D721Med (cell line): Measurements from ENCODE around the gene MYO5B.
A peak's percentile ranks its signal among the peaks of the same experiment; 100 is the strongest.

ENCODE experiments used
- DNase-seq: peaks from one replicate; pipeline ENCODE4 v3.0.0; 2011; ENCODE audit warnings: low spot score; ENCODE audit not compliant: insufficient read length
- FAIRE-seq: peaks from 2 replicates; lab custom pipeline; 2011; peaks lifted over from hg19 to GRCh38; lab: Jason Lieb, UNC
- CTCF ChIP-seq: IDR thresholded peaks from 2 replicates; pipeline ENCODE4 v1.5.1; 2012; ENCODE audit warnings: mild to moderate bottlenecking, control low read depth; ENCODE audit not compliant: insufficient read depth; ENCODE audit errors: missing control alignments

The MYO5B gene

GRCh38 chr18:49886891-49887764 lies 307.8 kb downstream of the MYO5B start:
- DNase-seq, result no peak
- FAIRE-seq, result no peak
- peak; percentile 14 for TF ChIP-seq CTCF

- no peak for FAIRE-seq
- no peak for DNase-seq
- TF ChIP-seq CTCF, result no peak
Measured at GRCh38 chr18:49884959-49885358, 310.0 kb downstream of the MYO5B start.

GRCh38 chr18:49884465-49884864 lies 310.5 kb downstream of the MYO5B start:
- FAIRE-seq (no peak), DNase-seq (no peak)
- no peak for TF ChIP-seq CTCF

GRCh38 chr18:49880661-49881060 lies 314.3 kb downstream of the MYO5B start:
- no peak for TF ChIP-seq CTCF
- DNase-seq (no peak), FAIRE-seq (no peak)

- DNase-seq, result no peak
- no peak for TF ChIP-seq CTCF
- FAIRE-seq, result no peak
Measured at GRCh38 chr18:49879271-49879580, 315.7 kb downstream of the MYO5B start.

GRCh38 chr18:49878567-49879270 lies 316.2 kb downstream of the MYO5B start:
- TF ChIP-seq CTCF, result no peak
- no peak for DNase-seq
- no peak for FAIRE-seq

GRCh38 chr18:49878015-49878414 lies 316.9 kb downstream of the MYO5B start:
- no peak for DNase-seq
- TF ChIP-seq CTCF, result no peak
- no peak for FAIRE-seq
